ENCODE data around the gene PSD. TPM values are rescaled to one million over a fixed set of nuclear protein-coding genes. Genes with fewer than 3 reads are reported as not detected.

The PSD gene
- 1.1 and 1.6 TPM in 2 replicates for total RNA-seq

GRCh38 chr10:102418622-102419268 lies at the start of gene PSD:
PSD (minus strand) TSS chr10:102418785; CDS start chr10:102417038, 1,747 bp downstream.

DNA sequence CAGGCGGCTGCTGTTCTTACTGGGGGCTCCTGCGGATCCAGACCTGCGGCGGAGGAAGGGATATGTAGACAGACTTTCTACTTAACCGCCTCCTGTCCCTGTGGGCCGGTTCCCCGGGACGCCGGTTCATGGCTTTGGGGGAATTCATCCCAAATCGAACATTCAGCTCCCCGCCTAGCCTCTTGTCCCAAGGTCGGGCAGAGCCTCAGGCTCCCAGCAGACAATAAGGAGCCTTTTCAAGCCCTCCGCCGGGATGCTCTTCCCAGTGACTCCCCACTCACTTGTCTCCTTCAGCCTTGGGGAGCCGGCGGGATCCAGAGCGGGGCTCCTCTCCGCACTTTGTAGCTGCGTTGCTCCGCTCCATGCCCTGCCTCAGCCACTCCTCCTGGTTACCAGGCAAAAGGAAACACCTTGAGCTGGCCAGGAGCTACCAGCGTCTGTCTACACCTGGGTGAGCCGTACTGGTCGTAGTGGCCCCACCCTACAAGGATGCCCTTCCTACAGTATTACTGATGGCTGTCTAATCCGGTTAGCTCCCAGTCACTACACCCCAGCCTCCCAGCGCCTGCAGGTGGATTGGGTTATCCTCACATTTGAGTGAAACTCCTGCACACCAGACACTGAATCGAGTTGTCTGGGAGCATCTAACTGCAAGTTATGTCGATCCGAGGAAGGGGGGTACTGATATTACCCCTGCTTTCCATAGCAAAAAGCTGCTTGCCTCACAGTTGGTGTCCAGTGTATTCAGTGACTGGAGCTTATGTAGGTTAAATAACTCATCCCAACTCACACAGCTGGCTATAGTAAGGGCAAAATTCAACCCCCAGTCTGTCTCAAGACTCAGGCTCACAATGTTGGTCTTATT lies 32.8 kb upstream of the PSD start, which contains the start of gene C10orf95:
C10orf95 (minus strand) TSS at position 439 of the 865 bp plus-strand sequence. CDS start 450 bp downstream, outside the sequence.

GRCh38 chr10:102432162-102432950 lies 13.8 kb upstream of the PSD start, which contains the start of gene CUEDC2:
CUEDC2 (minus strand) TSS chr10:102432574; CDS start chr10:102425188, 7,386 bp downstream.

DNA sequence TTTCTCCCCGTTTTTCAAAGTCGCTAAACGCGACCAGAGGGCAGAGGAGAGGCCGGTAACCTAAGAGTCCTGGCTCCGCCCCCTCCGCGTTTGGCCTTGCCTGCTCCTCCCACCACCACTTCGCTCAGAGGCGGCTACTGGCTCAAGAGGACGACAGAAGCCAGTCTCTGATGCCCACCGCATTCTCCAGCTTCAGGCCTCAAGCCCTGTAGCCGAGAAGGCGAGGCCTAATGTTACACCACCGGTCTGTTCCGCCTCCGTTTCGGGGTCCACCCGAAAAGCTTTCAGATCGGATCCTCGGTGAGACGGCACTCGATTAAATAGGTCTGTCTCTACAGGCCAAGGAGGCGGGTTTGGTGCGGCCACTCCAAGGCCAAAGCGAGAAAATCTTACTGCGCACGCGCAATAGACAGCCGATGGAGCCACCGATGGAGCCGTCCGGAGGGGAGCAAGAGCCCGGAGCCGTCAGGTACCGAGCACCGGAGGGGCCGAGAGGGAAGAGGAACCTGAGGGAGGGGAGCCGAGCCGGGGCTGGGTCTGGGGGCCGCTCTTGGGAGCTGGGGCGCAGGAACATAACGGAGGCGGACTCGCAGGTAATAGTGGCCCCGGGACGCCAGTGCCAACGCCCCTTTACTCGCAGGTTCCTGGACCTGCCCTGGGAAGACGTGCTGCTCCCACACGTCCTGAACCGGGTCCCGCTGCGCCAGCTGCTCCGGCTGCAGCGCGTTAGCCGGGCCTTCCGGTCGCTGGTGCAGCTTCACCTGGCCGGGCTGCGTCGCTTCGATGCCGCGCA lies 2.3 kb upstream of the PSD start, which contains the start of gene FBXL15:
FBXL15 (plus strand) TSS at position 123 of the 793 bp plus-strand sequence; CDS start at position 417, 294 bp downstream.

GRCh38 chr10:102395400-102396316 lies 22.9 kb downstream of the PSD start, which contains the start of gene NFKB2:
NFKB2 (plus strand) TSS chr10:102395705; CDS start chr10:102395960, 255 bp downstream.

Small RNA genes lying within 50 kb of the gene (small RNA-seq; reads per million reads assigned to genes)
- 598 reads per million, percentile 99 among the genes with 10 or more reads in this experiment for gene MIR146B

Other genes starting within 250 kb of the PSD start
- 1.1 TPM in 1 of 2 replicates, not detected in the other for gene ELOVL3, start 192.5 kb downstream of the PSD start, total RNA-seq
- not detected in 2 replicates for gene PITX3, start 177.3 kb downstream of the PSD start, total RNA-seq
- gene GBF1, start 173.3 kb downstream of the PSD start, total RNA-seq = 33.1 and 47.7 TPM in 2 replicates
- gene NFKB2, start 23.1 kb downstream of the PSD start, total RNA-seq = 15.4 and 25.2 TPM in 2 replicates
- gene FBXL15, start 2.1 kb upstream of the PSD start, total RNA-seq = 6.8 and 9.9 TPM in 2 replicates
- 35.6 and 51.8 TPM in 2 replicates for gene CUEDC2, start 13.8 kb upstream of the PSD start, total RNA-seq
- gene C10orf95, start 32.8 kb upstream of the PSD start, total RNA-seq = not detected in 2 replicates
- gene ACTR1A, start 83.9 kb upstream of the PSD start, total RNA-seq = 105 and 120 TPM in 2 replicates
- 2.2 TPM in 2 replicates for gene SUFU, start 85.2 kb upstream of the PSD start, total RNA-seq
- gene TRIM8, start 225.7 kb upstream of the PSD start, total RNA-seq = 64.7 and 102 TPM in 2 replicates

Measured in subcutaneous preadipocyte (primary cell).